T-helper 17 cell (primary cell): ENCODE data around the gene CYFIP1. TPM values are rescaled to one million over a fixed set of nuclear protein-coding genes. Genes with fewer than 3 reads are reported as not detected.

ENCODE experiments used
- ATAC-seq: fragments of 150-1000 bp; cut with Tn5 transposase; 2 replicates; pipeline ENCODE4 v1.10.0; 2021; ENCODE audit warnings: mild to moderate bottlenecking, moderate library complexity
- DNase-seq, 3 donors: peaks; one replicate each; pipeline versions ENCODE4 v3.0.0 to v3.0.0-alpha.2; 2020 to 2021
- H3K9me3 ChIP-seq: one replicate; pipeline ENCODE4 v1.7.0; 2013; ENCODE audit warnings: low read length, mild to moderate bottlenecking; ENCODE audit not compliant: control insufficient read depth, poor library complexity, severe bottlenecking
- H3K27ac Mint-ChIP-seq: one replicate; pipeline ENCODE4 v1.8.0; 2022; ENCODE audit warnings: mild to moderate bottlenecking, moderate library complexity, mixed read lengths
- H3K27me3 Mint-ChIP-seq: one replicate; pipeline ENCODE4 v1.8.0; 2022; ENCODE audit warnings: mixed read lengths
- H3K36me3 Mint-ChIP-seq: one replicate; pipeline ENCODE4 v1.8.0; 2022; ENCODE audit warnings: low read depth, mixed read lengths
- H3K4me1 Mint-ChIP-seq: one replicate; pipeline ENCODE4 v1.8.0; 2022; ENCODE audit warnings: mild to moderate bottlenecking, mixed read lengths
- H3K4me3 Mint-ChIP-seq: one replicate; pipeline ENCODE4 v1.8.0; 2022; ENCODE audit warnings: mild to moderate bottlenecking, moderate library complexity, mixed read lengths
- total RNA-seq, 4 donors: library from RNA in 2 of 4; stranded (reverse) in 2 of 4; gene quantifications; one replicate each; pipeline ENCODE4 v1.2.3 and lab custom pipeline; 2022 to 2026

Gene CYFIP1
- total RNA-seq, 2 donors from 2014 or later: 14.8 to 17.7 TPM

- H3K27me3 Mint-ChIP-seq: no peaks in the 10 kb centered on the region
- peaks cover 4% of the 10 kb centered on the region for H3K36me3 Mint-ChIP-seq
- no peak overlapping the region for H3K4me3 Mint-ChIP-seq
- ATAC-seq: no peak
- peaks cover 33% of the 10 kb centered on the region for H3K4me1 Mint-ChIP-seq
- no peaks in the 10 kb centered on the region for H3K9me3 ChIP-seq
- H3K27ac Mint-ChIP-seq: peak overlapping the region; percentile 71
- no peak for DNase-seq
These were observed 135.5 kb downstream of the CYFIP1 start for GRCh38 chr15:22844421-22845288.

GRCh38 chr15:22839046-22839695 lies 141.0 kb downstream of the CYFIP1 start:
- Mint-ChIP-seq H3K27me3 (no peaks in the 10 kb centered on the region), H3K27ac (peak overlapping the region; percentile 93), H3K4me3 (peak overlapping the region; percentile 92), H3K4me1 (peaks cover 25% of the 10 kb centered on the region), H3K36me3 (peaks cover 4% of the 10 kb centered on the region)
- ATAC-seq (no peak), DNase-seq (no peak)
- no peaks in the 10 kb centered on the region for H3K9me3 ChIP-seq

DNA sequence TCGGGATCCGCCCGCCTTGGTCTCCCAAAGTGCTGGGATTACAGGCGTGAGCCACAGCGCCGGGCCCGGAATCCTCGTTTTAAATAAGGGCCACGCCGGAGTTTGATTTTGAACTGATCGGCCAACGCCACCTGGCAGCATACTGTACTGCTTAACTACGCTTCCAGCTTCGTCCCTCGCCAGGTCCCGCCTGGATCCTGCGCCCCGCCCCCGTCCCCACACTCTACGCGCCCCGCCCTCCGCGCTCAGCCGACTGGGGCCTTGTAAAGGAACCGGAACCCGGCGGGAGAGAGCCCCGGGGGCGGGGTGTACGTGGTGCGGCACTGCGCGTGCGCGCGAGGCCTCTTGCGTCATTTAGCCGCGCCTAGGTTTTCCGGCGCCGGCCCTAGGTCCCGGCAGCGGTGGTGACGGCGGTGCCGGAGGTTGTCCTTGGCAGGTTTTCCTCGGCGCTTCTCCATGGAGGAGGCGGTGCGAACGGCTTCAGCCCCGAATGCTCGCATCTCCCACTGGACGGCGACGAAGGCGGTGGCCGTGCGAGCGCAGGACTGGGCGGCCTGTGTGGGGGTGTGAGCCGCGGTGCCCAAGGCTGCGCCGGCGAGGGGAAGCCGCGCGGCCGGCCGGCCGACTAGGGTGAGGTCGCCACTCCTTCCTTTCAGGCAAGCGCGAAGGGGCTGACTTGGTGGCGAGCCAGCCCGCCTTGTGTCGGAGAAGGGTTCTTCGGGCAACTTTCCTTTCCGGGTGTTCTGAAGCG lies 141.7 kb downstream of the CYFIP1 start, which contains the start of gene NIPA2:
Gene NIPA2, plus strand, starts transcription at position 375 of the 751 bp plus-strand sequence. CDS start 13,066 bp downstream, outside the sequence.
- Mint-ChIP-seq H3K27me3 (no peaks in the 10 kb centered on the region), H3K4me1 (peaks cover 25% of the 10 kb centered on the region), H3K36me3 (peaks cover 4% of the 10 kb centered on the region), H3K27ac (peak within 1 kb of the TSS; percentile 93), H3K4me3 (peak within 1 kb of the TSS; percentile 92)
- ATAC-seq (peak; percentile 96), DNase-seq (peak; percentile 98 to 99 (median 99))
- no peaks in the 10 kb centered on the region for H3K9me3 ChIP-seq

DNA sequence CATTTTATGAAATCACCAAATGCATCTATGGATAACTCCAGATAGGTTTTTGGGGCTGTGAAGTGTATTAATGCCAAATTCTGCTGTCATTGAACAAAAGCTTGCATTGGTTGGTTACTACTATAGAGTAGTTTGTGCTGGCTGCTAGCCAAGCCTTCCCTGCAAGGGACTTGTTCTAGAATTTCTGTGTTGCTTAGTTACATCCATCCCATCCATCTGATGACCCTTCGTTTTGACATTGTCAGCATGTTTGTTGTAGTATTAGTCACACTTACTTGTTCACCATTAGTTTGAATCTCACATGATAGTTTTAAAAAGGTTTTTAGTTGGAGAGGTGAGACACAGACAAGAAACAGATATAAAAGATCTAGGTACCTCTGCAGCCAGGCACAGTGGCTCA lies 148.7 kb downstream of the CYFIP1 start:
- DNase-seq (no peak), ATAC-seq (no peak)
- Mint-ChIP-seq H3K4me3 (no peak overlapping the region), H3K36me3 (peaks cover 4% of the 10 kb centered on the region), H3K27me3 (no peaks in the 10 kb centered on the region), H3K4me1 (no peaks in the 10 kb centered on the region), H3K27ac (no peak overlapping the region)
- H3K9me3 ChIP-seq: no peaks in the 10 kb centered on the region

- H3K4me3 Mint-ChIP-seq: no peak overlapping the region
- H3K4me1 Mint-ChIP-seq: no peaks in the 10 kb centered on the region
- H3K9me3 ChIP-seq: no peaks in the 10 kb centered on the region
- no peak for DNase-seq
- H3K27ac Mint-ChIP-seq: no peak overlapping the region
- ATAC-seq: no peak
- no peaks in the 10 kb centered on the region for H3K27me3 Mint-ChIP-seq
- H3K36me3 Mint-ChIP-seq: peaks cover 7% of the 10 kb centered on the region
These were observed 153.0 kb downstream of the CYFIP1 start for GRCh38 chr15:22827125-22827524.

- H3K9me3 ChIP-seq: no peaks in the 10 kb centered on the region
- Mint-ChIP-seq H3K4me3 (no peak overlapping the region), H3K27ac (no peak overlapping the region), H3K27me3 (no peaks in the 10 kb centered on the region), H3K36me3 (peaks cover 7% of the 10 kb centered on the region), H3K4me1 (no peaks in the 10 kb centered on the region)
- DNase-seq (no peak), ATAC-seq (no peak)
These were observed 156.6 kb downstream of the CYFIP1 start for GRCh38 chr15:22823495-22824128.

DNA sequence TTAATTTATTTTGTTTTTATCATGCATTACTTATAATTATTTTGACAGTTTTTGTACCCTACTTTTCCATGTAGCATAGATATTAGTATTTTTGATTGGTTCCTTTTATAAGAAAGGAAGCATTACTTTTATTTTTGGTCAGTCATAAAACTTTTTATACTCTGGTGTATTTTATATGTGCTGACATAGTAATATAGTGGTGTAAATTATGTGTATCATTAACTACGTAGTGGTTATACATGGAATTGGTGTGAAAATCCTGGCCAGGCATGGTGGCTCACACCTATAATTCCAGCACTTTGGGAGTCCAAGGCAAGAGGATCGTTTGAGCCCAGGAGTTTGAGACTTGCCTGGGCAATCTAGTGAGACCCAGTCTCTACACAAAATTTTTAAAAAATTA lies 160.5 kb downstream of the CYFIP1 start:
- no peak overlapping the region for H3K27ac Mint-ChIP-seq
- H3K36me3 Mint-ChIP-seq: peaks cover 6% of the 10 kb centered on the region
- H3K4me3 Mint-ChIP-seq: no peak overlapping the region
- no peaks in the 10 kb centered on the region for H3K27me3 Mint-ChIP-seq
- DNase-seq (no peak), ATAC-seq (no peak)
- no peaks in the 10 kb centered on the region for H3K4me1 Mint-ChIP-seq
- H3K9me3 ChIP-seq: no peaks in the 10 kb centered on the region

Other genes starting within 250 kb of the CYFIP1 start
- gene NIPA1, start 193.7 kb downstream of the CYFIP1 start, total RNA-seq: 10 to 100 TPM; 10.0 to 12.2 TPM
- 10 to 100 TPM; 32.0 to 34.5 TPM for gene NIPA2, start 141.7 kb downstream of the CYFIP1 start, total RNA-seq
- 10 to 100 TPM; 21.1 to 22.3 TPM for gene TUBGCP5, start 59.2 kb upstream of the CYFIP1 start, total RNA-seq
- not detected for gene GOLGA6L1, start 156.5 kb upstream of the CYFIP1 start, total RNA-seq